Erythroblast (primary cell): ENCODE results near the gene ANO10.

Experiments
- GATA1 ChIP-seq: IDR thresholded peaks from 2 replicates; pipeline ENCODE4 v1.6.1; 2011; ENCODE audit warnings: low read depth, mild to moderate bottlenecking, control low read depth, low read length, moderate library complexity
- POLR2A ChIP-seq: IDR thresholded peaks from 2 replicates; pipeline ENCODE4 v1.6.1; 2011; ENCODE audit warnings: mild to moderate bottlenecking, low read length

- TF ChIP-seq POLR2A (no peak), GATA1 (no peak)
Observed at GRCh38 chr3:43418601-43419272, 203.1 kb downstream of the ANO10 start.
